OCI-LY7 (cell line): ENCODE results near the gene TCF12.

ENCODE experiments used
- EZH2phosphoT487 ChIP-seq: fragments of 200-600 bp; sonication (generic); IDR thresholded peaks from 2 replicates; pipeline ENCODE4 v1.6.1; 2018; ENCODE audit warnings: low read depth, borderline replicate concordance, mild to moderate bottlenecking, mixed run types, antibody characterized with exemption, low read length, moderate library complexity, mixed read lengths
- TF ChIP-seq, protein P1 (sequence below): fragments of 200-600 bp; sonication (generic); conservative IDR thresholded peaks from 2 replicates; pipeline ENCODE4 v1.5.1; 2014; ENCODE audit warnings: mild to moderate bottlenecking, antibody characterized with exemption, low read length, moderate library complexity, mixed read lengths

- TF ChIP-seq, protein P1, sequence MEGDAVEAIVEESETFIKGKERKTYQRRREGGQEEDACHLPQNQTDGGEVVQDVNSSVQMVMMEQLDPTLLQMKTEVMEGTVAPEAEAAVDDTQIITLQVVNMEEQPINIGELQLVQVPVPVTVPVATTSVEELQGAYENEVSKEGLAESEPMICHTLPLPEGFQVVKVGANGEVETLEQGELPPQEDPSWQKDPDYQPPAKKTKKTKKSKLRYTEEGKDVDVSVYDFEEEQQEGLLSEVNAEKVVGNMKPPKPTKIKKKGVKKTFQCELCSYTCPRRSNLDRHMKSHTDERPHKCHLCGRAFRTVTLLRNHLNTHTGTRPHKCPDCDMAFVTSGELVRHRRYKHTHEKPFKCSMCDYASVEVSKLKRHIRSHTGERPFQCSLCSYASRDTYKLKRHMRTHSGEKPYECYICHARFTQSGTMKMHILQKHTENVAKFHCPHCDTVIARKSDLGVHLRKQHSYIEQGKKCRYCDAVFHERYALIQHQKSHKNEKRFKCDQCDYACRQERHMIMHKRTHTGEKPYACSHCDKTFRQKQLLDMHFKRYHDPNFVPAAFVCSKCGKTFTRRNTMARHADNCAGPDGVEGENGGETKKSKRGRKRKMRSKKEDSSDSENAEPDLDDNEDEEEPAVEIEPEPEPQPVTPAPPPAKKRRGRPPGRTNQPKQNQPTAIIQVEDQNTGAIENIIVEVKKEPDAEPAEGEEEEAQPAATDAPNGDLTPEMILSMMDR: no peak
- no peak for TF ChIP-seq EZH2phosphoT487
Observed at GRCh38 chr15:56963710-56964109, 45.3 kb downstream of the TCF12 start.
